ENCODE results near the gene CATSPERZ.

CATSPERZ gene

GRCh38 chr11:64284962-64285884 lies 14.9 kb upstream of the CATSPERZ start, which contains the start of gene GPR137:
Gene GPR137, plus strand, starts transcription at chr11:64285848. Its CDS starts 677 bp downstream, at chr11:64286525.
- peak; percentile 84 to 87 for DNase-seq (ENCODE audit: low read depth in 2 of 2)

DNA sequence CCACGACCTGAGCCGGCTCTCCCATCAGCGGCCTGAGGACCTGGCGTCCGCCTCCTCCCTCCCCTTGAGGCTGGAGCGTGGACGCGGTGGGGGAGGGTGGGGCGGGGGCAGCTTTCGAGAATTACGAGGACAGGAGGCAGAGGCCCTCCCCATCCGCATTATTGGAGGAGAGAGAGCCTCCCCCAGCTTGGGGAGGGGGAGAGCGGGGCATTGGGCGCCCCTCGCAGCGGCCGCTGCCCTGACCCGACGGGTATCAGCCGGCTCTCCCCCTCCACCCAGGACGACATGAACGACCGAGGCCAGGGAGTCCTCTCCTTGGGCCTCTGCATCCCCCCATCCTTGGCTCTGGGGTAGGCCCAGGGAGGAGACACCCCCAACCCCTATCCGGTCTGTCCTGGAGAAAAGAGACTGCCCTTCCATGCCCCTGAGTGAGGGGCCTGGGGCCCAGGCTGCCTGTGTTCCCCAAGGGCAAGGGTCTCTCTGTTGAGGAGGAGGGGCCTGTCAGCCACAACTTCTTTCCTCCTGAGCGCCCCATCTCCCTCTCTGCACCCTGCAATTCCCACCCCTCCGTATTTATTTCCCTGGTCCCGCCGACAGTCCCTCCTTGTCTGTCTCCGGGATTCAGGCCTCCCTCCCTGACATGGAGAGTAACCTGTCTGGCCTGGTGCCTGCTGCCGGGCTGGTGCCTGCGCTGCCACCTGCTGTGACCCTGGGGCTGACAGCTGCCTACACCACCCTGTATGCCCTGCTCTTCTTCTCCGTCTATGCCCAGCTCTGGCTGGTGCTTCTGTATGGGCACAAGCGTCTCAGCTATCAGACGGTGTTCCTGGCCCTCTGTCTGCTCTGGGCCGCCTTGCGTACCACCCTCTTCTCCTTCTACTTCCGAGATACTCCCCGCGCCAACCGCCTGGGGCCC lies 14.0 kb upstream of the CATSPERZ start:
- DNase-seq (ENCODE audit: low read depth in 2 of 2) = no peak

GRCh38 chr11:64286801-64287159 lies 13.4 kb upstream of the CATSPERZ start:
- no peak for DNase-seq (ENCODE audit: low read depth in 2 of 2)

GRCh38 chr11:64287676-64288352 lies 12.3 kb upstream of the CATSPERZ start:
- no peak for DNase-seq (ENCODE audit: low read depth in 2 of 2)

DNA sequence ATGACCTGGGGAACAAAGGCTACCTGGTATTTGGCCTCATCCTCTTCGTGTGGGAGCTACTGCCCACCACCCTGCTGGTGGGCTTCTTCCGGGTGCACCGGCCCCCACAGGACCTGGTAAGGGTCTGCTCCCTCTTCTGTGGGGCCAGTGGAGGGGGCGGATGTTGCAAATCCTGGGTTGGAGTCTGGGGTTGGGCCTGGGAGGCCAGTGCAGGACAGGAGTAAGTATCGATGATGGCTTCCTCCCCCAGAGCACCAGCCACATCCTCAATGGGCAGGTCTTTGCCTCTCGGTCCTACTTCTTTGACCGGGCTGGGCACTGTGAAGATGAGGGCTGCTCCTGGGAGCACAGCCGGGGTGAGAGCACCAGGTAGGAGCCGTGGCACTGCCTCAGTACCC lies 11.8 kb upstream of the CATSPERZ start:
- DNase-seq (ENCODE audit: low read depth in 2 of 2) = no peak

- DNase-seq (ENCODE audit: low read depth in 2 of 2) = no peak
Observed at GRCh38 chr11:64289002-64289564, 11.1 kb upstream of the CATSPERZ start.

DNA sequence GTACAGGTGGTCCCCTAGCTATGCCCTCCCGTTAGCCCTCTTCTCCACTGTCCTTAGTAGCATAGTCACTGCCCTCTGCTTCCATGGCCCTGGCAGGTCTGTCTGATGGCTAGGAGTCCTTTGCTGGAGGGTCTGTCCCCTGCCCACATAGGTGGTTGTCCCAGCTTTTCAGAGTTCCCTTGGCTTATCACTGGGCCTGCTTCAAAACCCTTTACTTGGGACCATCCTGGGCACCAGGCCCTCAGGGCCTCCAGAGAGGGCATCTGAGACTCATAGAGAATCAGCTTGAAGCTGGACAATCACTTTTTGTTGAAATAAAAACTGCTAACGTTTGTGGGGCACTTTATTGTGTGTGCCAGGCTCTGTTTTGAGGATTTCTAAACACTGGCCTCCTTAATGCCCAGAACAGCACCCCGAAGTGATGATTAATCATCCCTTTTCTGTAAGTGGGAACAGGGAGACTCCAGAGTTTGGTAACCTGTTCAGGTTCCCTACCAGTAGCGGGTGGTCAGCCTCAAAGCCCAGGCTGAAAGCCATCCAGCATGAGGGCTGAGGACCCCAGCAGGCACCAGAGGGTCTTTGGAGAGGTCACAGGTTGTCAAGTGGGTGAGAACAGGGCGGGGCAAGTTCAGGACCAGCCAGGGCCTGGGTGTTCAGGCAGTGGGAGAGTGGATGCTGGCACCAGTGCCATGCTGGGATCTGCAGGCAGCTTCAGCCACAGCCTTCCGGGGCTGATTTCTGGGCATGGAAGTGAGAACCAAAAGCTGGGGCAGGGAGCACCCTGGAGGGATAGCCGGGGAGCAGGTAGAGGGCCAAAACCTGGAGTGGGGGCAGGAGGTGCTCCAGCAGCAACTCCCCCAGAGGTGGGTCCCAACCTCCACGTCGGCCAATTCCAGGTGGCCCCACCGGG lies 9.6 kb upstream of the CATSPERZ start:
- no peak for DNase-seq (ENCODE audit: low read depth in 2 of 2)

GRCh38 chr11:64291262-64291751 lies 8.9 kb upstream of the CATSPERZ start, which contains the start of gene KCNK4:
Gene KCNK4, plus strand, starts transcription at chr11:64291302. Its CDS starts 1,717 bp downstream, at chr11:64293019.
- no peak for DNase-seq (ENCODE audit: low read depth in 2 of 2)

- no peak for DNase-seq (ENCODE audit: low read depth in 2 of 2)
Observed at GRCh38 chr11:64291752-64292459, 8.3 kb upstream of the CATSPERZ start.

GRCh38 chr11:64292460-64293254 lies 7.5 kb upstream of the CATSPERZ start:
- no peak for DNase-seq (ENCODE audit: low read depth in 2 of 2)

GRCh38 chr11:64294774-64295173 lies 5.4 kb upstream of the CATSPERZ start:
- no peak for DNase-seq (ENCODE audit: low read depth in 2 of 2)

DNA sequence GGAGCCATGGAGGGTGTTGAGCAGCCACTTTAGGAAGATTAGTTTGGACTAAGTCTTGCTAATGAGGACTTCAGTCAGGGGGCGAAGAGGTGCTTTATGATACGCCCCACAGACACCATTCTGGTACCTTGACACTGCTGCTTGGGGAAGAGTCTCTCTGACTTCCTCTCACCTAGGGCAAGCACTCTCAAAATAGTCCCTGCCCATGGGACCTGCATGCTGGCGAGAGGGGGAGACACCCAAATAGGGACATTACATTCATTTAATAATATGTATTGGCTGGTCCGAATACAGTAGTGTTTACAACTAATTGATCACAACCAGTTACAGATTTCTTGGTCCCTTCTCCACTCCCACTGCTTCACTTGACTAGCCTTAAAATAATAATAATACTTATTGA lies 4.4 kb upstream of the CATSPERZ start:
- no peak for DNase-seq (ENCODE audit: low read depth in 2 of 2)

DNA sequence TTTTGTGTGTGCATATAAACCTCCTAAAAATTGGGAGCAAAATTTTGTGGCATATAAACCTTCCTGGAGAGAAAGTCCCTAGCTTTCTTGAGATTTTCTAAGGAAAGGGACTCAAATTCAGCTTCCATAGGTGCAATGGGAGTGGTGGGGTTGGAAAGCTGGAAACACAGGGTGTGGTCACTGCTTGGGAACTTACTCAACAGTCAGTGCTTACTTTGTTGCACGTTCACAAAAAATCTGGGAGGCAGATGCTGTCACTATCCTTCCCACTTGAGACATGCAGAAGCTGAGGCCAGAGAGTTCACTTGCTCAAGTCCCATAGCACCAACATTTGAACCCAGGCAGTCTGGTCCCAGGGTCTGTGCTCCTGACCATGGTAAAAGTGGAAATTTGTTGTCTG lies 3.9 kb upstream of the CATSPERZ start:
- no peak for DNase-seq (ENCODE audit: low read depth in 2 of 2)

GRCh38 chr11:64296830-64297698 lies 3.1 kb upstream of the CATSPERZ start:
- DNase-seq (ENCODE audit: low read depth in 2 of 2) = no peak

DNA sequence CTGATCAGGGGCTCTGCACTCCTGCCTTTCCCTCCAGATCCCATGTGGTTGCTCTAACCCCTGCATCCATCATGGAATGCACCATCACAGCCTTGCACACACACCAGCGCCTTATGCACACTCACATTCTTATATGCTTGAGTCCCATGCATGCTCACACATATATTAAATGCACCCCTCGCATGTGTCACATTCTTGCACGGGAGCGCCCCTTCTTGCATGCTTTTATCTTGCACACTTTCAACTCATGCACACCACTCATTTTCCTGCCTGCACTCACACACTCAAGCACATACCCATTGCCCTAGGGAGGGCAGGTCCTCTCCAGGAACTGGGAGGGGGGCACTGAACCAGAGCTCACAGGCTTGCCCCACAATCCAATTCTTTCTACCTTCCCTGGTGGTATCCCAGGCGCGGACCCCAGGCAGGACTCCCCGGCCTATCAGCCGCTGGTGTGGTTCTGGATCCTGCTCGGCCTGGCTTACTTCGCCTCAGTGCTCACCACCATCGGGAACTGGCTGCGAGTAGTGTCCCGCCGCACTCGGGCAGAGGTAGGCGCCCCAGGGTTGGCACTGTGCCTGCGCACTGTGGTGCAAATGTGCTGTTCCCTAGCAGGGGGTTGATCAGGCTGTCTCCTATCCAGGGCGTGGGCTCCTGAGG lies 2.3 kb upstream of the CATSPERZ start:
- no peak for DNase-seq (ENCODE audit: low read depth in 2 of 2)

- no peak for DNase-seq (ENCODE audit: low read depth in 2 of 2)
Observed at GRCh38 chr11:64298966-64299846, 952 bp upstream of the CATSPERZ start.
